Mesodermal cell (in vitro differentiated cells): Measurements from ENCODE around the gene IBA57.
"Not testable (repeated sequence)": the region's sequence is repeated elsewhere in the genome, so short reads cannot be mapped to it uniquely, and the experiment has no call there.

Experiments
- H3K27ac ChIP-seq: 2 replicates; pipeline ENCODE4 v1.7.0; 2013; ENCODE audit warnings: mild to moderate bottlenecking, low read depth, low read length, moderate library complexity; ENCODE audit not compliant: severe bottlenecking
- H3K36me3 ChIP-seq: 2 replicates; pipeline ENCODE4 v1.7.1; 2013; ENCODE audit warnings: mild to moderate bottlenecking, low read length, moderate library complexity; ENCODE audit not compliant: control insufficient read depth, insufficient read depth
- H3K4me1 ChIP-seq: one replicate; pipeline ENCODE4 v1.7.1; 2013; ENCODE audit warnings: mild to moderate bottlenecking, low read length; ENCODE audit not compliant: insufficient read depth, control insufficient read depth, poor library complexity, severe bottlenecking
- H3K4me3 ChIP-seq: 2 replicates; pipeline ENCODE4 v1.7.0; 2013; ENCODE audit warnings: low read length, control low read depth, mild to moderate bottlenecking; ENCODE audit not compliant: insufficient read depth, poor library complexity, severe bottlenecking; ENCODE audit errors: extremely low read depth
- H3K9me3 ChIP-seq: 2 replicates; pipeline ENCODE4 v1.7.1; 2013; ENCODE audit warnings: mild to moderate bottlenecking, low read length, moderate library complexity; ENCODE audit not compliant: control insufficient read depth
- WGBS, 2 experiments: methylation state at CpG; one replicate each; pipeline ENCODE4 v1.1.5; 2013; ENCODE audit warnings: missing lambda C conversion rate in 2 of 2; ENCODE audit not compliant: insufficient coverage in 2 of 2; 5-methylcytosine and 5-hydroxymethylcytosine counted together

IBA57 gene

DNA sequence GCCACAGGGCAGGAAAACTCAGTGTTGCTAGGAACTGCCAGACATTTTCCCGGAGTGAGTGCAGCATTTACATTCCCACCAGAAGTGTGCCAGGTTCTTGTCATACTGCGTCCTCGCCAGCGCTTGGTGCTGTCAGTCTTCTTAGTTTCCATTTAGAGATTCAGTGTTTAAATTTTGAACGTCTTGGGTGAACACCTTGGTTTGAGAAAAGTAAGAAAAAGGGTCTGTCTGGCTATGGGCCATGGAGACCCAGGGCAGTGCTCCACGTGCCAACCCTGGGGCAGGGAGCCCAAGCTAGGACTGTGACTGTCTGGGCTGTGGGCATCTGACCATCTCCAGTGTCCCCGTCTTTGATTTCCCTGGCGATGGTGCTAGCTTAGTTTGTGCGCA is 16.0 kb downstream of the IBA57 start:
- WGBS, 2 experiments: 92 to 95% methylated on average over 7 to 9 of the region's 9 CpGs
- Histone ChIP-seq H3K9me3 (no peaks in the 10 kb centered on the region), H3K36me3 (no peaks in the 10 kb centered on the region), H3K4me3 (no peak overlapping the region), H3K27ac (no peak overlapping the region), H3K4me1 (no peaks in the 10 kb centered on the region)

DNA sequence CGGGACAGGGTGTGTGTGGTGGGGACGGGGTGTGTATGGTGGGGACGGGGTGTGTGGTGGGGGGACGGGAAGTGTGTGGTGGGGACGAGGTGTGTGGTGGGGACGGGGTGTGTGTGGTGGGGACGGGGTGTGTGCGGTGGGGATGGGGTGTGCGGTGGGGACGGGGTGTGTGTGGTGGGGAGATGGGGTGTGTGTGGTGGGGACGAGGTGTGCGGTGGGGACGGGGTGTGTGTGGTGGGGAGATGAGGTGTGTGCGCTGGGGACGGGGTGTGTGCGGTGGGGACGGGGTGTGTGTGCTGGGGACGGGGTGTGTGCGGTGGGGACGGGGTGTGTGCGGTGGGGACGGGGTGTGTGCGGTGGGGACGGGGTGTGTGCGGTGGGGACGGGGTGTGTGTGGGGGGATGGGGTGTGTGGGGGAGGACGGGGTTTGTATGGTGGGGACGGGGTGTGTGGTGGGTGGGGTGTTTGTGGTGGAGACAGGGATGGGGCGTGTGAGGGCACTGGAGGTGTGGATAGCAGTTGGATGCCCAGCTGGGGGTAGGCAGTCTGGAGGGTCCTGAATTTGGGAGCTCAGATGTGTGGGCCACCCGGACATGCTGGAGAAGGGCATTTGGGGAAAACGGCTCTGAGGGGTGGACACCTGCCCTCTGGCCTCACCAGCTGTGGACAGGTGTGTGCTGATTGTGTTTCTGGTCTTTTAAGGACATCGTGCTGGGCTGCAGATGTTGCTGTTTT is 16.9 kb downstream of the IBA57 start:
- Histone ChIP-seq H3K4me1 (no peaks in the 10 kb centered on the region), H3K9me3 (no peaks in the 10 kb centered on the region), H3K4me3 (no peak overlapping the region), H3K27ac (no peak overlapping the region), H3K36me3 (no peaks in the 10 kb centered on the region)
- 90 to 91% methylated on average over 2 to 14 of the region's 32 CpGs for WGBS, 2 experiments

GRCh38 chr1:228184152-228184551 is 18.5 kb downstream of the IBA57 start:
- no peaks in the 10 kb centered on the region for H3K4me1 ChIP-seq
- no peaks in the 10 kb centered on the region for H3K36me3 ChIP-seq
- no peak overlapping the region for H3K27ac ChIP-seq
- no peak overlapping the region for H3K4me3 ChIP-seq
- peaks cover 6% of the 10 kb centered on the region for H3K9me3 ChIP-seq
- WGBS, 2 experiments: 85 to 89% methylated on average over 7 of the region's 7 CpGs

GRCh38 chr1:228185641-228185965 is 20.0 kb downstream of the IBA57 start:
- no peak overlapping the region for H3K27ac ChIP-seq
- WGBS, 2 experiments: 73 to 79% methylated on average over 6 to 10 of the region's 11 CpGs
- H3K36me3 ChIP-seq: no peaks in the 10 kb centered on the region
- no peak overlapping the region for H3K4me3 ChIP-seq
- no peaks in the 10 kb centered on the region for H3K4me1 ChIP-seq
- H3K9me3 ChIP-seq: peaks cover 6% of the 10 kb centered on the region

DNA sequence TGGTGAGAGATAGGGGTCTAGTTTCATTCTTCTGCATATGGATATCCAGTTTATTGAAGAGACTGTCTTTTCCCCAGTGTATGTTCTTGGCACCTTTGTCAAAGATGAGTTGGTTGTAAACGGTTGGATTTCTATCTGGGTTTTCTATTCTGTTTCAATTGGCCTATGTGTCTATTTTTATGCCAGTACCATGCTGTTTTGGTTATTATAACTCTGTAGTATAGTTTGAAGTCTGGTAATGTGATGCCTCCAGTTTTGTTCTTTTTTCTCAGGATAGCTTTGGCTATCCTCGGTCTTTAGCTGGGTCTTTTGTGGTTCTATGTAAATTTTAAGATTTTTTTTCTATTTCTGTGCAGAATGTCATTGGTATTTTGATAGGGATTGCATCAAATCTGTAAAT is 22.6 kb downstream of the IBA57 start:
- 67 to 80% methylated on average over 1 to 2 of the region's 2 CpGs for WGBS, 2 experiments
- H3K9me3 ChIP-seq, H3K27ac ChIP-seq, H3K4me3 ChIP-seq, H3K4me1 ChIP-seq, H3K36me3 ChIP-seq: not testable (repeated sequence)

DNA sequence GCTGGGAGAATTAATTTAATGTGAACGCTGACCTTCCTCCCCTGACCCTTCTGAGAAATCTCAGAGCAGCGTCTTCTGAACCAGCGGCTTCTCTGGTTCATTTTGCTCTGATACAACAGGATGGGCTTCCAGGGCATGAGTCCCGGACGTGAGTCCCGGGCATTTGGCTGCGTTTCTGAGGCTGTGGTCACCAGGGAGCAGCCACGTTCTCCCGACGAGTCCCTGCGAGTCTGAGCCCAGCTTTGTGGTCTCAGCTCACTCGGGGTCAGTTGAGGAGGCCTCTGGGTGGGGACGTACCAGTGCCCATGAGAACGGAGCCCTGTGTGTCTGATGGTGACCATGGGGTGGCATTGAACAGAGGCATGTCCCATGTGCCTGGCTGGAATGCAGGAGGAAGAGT is 24.6 kb downstream of the IBA57 start:
- H3K36me3 ChIP-seq: no peaks in the 10 kb centered on the region
- no peak overlapping the region for H3K27ac ChIP-seq
- 93 to 96% methylated on average over 14 of the region's 14 CpGs for WGBS, 2 experiments
- H3K4me1 ChIP-seq: no peaks in the 10 kb centered on the region
- peaks cover 6% of the 10 kb centered on the region for H3K9me3 ChIP-seq
- no peak overlapping the region for H3K4me3 ChIP-seq

DNA sequence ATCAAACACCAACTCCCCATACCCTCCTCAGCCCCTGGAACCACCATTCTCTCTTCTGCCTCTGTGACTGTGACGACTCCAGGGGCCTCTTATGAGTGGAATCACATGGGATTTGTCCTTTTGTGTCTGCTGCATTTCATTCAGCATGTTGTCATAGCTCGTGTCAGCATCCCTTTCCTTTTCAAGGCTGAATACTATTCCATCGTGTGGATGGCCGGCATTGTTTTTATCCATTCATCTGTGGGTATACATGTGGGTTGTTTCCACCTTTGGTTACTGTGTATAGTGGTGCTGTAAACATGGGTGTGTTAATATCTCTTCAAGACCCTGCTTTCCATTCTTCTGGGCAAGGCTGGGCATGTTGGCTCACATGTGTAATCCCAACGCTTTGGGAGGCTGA is 25.2 kb downstream of the IBA57 start:
- Histone ChIP-seq H3K4me1 (no peaks in the 10 kb centered on the region), H3K36me3 (no peaks in the 10 kb centered on the region), H3K27ac (no peak overlapping the region), H3K4me3 (no peak overlapping the region), H3K9me3 (peaks cover 6% of the 10 kb centered on the region)
- WGBS, 2 experiments: 73 to 100% methylated on average over 2 to 3 of the region's 5 CpGs

DNA sequence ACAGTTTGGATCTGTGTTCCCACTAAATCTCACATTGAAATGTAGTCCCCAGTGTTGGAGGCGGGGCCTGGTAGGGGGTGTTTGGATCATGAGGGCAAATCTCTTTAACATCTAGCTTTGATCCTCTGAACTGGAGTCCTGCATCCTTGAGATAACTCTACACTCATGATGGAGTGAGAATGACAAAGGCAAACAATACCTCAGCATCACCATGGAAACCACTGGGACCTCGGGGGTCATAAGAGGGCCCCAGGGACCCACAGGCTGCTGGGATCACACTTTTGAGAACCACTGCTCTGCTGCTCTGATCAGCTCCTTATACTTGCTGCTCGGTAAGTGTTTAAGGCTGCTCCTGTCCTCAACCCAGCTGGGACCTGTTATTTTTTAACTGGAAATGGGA is 28.8 kb downstream of the IBA57 start:
- peaks cover 16% of the 10 kb centered on the region for H3K9me3 ChIP-seq
- H3K4me1 ChIP-seq: no peaks in the 10 kb centered on the region
- no peak overlapping the region for H3K27ac ChIP-seq
- 85 to 88% methylated on average over 2 of the region's 3 CpGs for WGBS, 2 experiments
- no peak overlapping the region for H3K4me3 ChIP-seq
- no peaks in the 10 kb centered on the region for H3K36me3 ChIP-seq

GRCh38 chr1:228194921-228195812 is 29.6 kb downstream of the IBA57 start:
- no peaks in the 10 kb centered on the region for H3K4me1 ChIP-seq
- H3K4me3 ChIP-seq: no peak overlapping the region
- 90 to 91% methylated on average over 7 of the region's 8 CpGs for WGBS, 2 experiments
- no peaks in the 10 kb centered on the region for H3K36me3 ChIP-seq
- peaks cover 22% of the 10 kb centered on the region for H3K9me3 ChIP-seq
- no peak overlapping the region for H3K27ac ChIP-seq

DNA sequence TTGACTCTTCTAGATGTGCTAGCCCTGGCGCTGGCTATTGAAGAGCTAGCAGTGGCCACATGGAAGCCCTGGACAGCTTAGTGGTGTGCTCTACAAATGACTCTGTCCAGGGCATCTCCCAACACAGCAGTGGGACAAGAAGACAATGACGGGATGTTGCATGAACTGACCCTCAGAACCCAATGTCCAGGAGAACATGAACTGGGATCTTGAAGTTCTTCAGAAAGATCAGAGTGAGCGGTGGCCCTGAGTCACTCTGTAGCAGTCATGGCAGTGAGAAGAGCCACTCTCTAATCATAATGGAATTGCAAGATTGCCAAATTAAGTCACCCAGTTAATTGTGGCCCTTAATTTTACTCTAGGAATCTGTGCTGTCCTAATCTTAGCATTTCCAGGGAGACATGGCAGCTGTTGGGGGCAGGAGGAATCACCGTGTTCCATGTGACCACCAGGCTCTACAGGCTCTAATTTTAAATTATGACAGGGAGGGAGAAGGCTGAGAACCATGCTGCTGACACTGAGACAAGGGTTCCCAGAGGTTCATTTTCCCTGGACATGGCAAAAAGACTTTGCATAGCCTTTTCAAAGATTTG is 32.0 kb downstream of the IBA57 start:
- H3K27ac ChIP-seq: no peak overlapping the region
- no peak overlapping the region for H3K4me3 ChIP-seq
- 90 to 96% methylated on average over 4 of the region's 4 CpGs for WGBS, 2 experiments
- H3K9me3 ChIP-seq: peaks cover 22% of the 10 kb centered on the region
- no peaks in the 10 kb centered on the region for H3K36me3 ChIP-seq
- H3K4me1 ChIP-seq: no peaks in the 10 kb centered on the region
